Measurements from ENCODE around the gene FMO1. TPM values are rescaled to one million over a fixed set of nuclear protein-coding genes. Genes with fewer than 3 reads are reported as not detected.

The FMO1 gene
- total RNA-seq, 1 experiment from 2014 or later, result not detected

GRCh38 chr1:171300401-171300800, 52.1 kb downstream of the FMO1 start:
- Histone ChIP-seq H2BK20ac (ENCODE audit: low read depth, low read length, poor library complexity, severe bottlenecking) (no peak overlapping the region), H2BK15ac (ENCODE audit: low read depth, low read length) (no peak overlapping the region), H3K9ac (ENCODE audit: extremely low read depth, insufficient read length, low read length) (no peak overlapping the region), H4K91ac (ENCODE audit: insufficient read length, low read depth, low read length) (no peak overlapping the region), H2AK5ac (ENCODE audit: insufficient read length, low read length) (no peak overlapping the region), H3K18ac (ENCODE audit: insufficient read length, low read depth, low read length) (no peak overlapping the region), H2AFZ (ENCODE audit: low read length) (no peak overlapping the region), H2BK5ac (ENCODE audit: insufficient read length, low read length) (no peak overlapping the region), H4K8ac (replicated peaks; ENCODE audit: insufficient read length, low read depth, low read length) (no peak overlapping the region), H3K4me1 (ENCODE audit: insufficient read depth, low read length) (peaks cover 29% of the 10 kb centered on the region), H3K4ac (ENCODE audit: low read depth, low read length) (no peak overlapping the region), H2BK12ac (ENCODE audit: insufficient read length, low read depth, low read length) (no peak overlapping the region), H4K20me1 (ENCODE audit: control insufficient read depth, insufficient read depth, insufficient read length) (no peaks in the 10 kb centered on the region), H3K79me2 (ENCODE audit: insufficient read depth, low read length) (no peaks in the 10 kb centered on the region), H3K56ac (ENCODE audit: insufficient read length, low read depth, low read length) (no peak overlapping the region), H3K4me2 (ENCODE audit: insufficient read depth, insufficient read length, low read length) (no peak overlapping the region), H3T11ph (ENCODE audit: low read length) (no peak overlapping the region), H3K23me2 (ENCODE audit: insufficient read length, low read depth, low read length, poor library complexity, severe bottlenecking) (no peaks in the 10 kb centered on the region), H4K5ac (ENCODE audit: insufficient read length, low read depth, low read length) (no peak overlapping the region), H3K27ac (ENCODE audit: insufficient read length, low read depth, low read length) (no peak overlapping the region), H2BK120ac (ENCODE audit: low read depth, low read length, poor library complexity, severe bottlenecking) (no peak overlapping the region), H3K79me1 (ENCODE audit: insufficient read depth, low read depth, low read length, poor library complexity, severe bottlenecking) (no peaks in the 10 kb centered on the region), H3K9me3 (ENCODE audit: control insufficient read depth, low read depth, low read length) (no peaks in the 10 kb centered on the region), H3K27me3 (ENCODE audit: insufficient read depth, low read length) (no peaks in the 10 kb centered on the region), H3K23ac (ENCODE audit: insufficient read length, low read depth, low read length) (no peak overlapping the region), H3K14ac (ENCODE audit: insufficient read depth, low read length) (no peak overlapping the region)
- peak overlapping the region in 2 of 3 experiments; percentile 73 to 98; a peak in 3 of 7 replicates for H3K27ac Mint-ChIP-seq
- no peak for TF ChIP-seq CTCF (conservative IDR thresholded peaks at IDR 0.05)
- H3K36me3 Mint-ChIP-seq (ENCODE audit: insufficient read depth in 1 of 3, low read depth in 3 of 3), result peaks cover 4 to 40% (median 6%) of the 10 kb centered on the region in 3 experiments
- peaks cover 15 to 16% of the 10 kb centered on the region in 2 experiments for H3K9me3 Mint-ChIP-seq
- H3K4me1 Mint-ChIP-seq, result peaks cover 51 to 54% of the 10 kb centered on the region in 2 experiments
- DNase-seq, result no peak
- WGBS (ENCODE audit: extremely low coverage, insufficient read length, low lambda C conversion rate), result no CpG with 5 or more reads among the region's 1 CpG
- no peak overlapping the region; a peak in 1 of 5 replicates for H3K4me3 Mint-ChIP-seq
- no peaks in the 10 kb centered on the region; the same call in 1 of the 2 replicates for H3K27me3 Mint-ChIP-seq (ENCODE audit: low read depth)

All from H9 (cell line).